H9 (cell line): Measurements from ENCODE around the gene CDH23. TPM values are rescaled to one million over a fixed set of nuclear protein-coding genes. Genes with fewer than 3 reads are reported as not detected.

Experiments used
- DNase-seq: peaks from one replicate; pipeline ENCODE4 v3.0.0-alpha.2; 2017
- H2AFZ ChIP-seq: one replicate; pipeline ENCODE4 v1.6.1; 2013; ENCODE audit warnings: mild to moderate bottlenecking, low read length, control low read depth, moderate library complexity
- H2AK5ac ChIP-seq: 2 replicates; pipeline ENCODE4 v1.6.1; 2013; ENCODE audit warnings: low read length, control low read depth, mixed read lengths; ENCODE audit not compliant: insufficient read length
- H2BK120ac ChIP-seq: one replicate; pipeline ENCODE4 v1.6.1; 2013; ENCODE audit warnings: low read depth, mild to moderate bottlenecking, low read length, control low read depth, inconsistent platforms; ENCODE audit not compliant: poor library complexity, severe bottlenecking
- H2BK12ac ChIP-seq: 2 replicates; pipeline ENCODE4 v1.6.1; 2013; ENCODE audit warnings: low read length, control low read depth, mixed read lengths, low read depth; ENCODE audit not compliant: insufficient read length
- H2BK15ac ChIP-seq: 2 replicates; pipeline ENCODE4 v1.6.1; 2013; ENCODE audit warnings: low read depth, low read length, control low read depth
- H2BK20ac ChIP-seq: one replicate; pipeline ENCODE4 v1.6.1; 2013; ENCODE audit warnings: low read depth, mild to moderate bottlenecking, low read length, control low read depth, inconsistent platforms; ENCODE audit not compliant: poor library complexity, severe bottlenecking
- H2BK5ac ChIP-seq: 2 replicates; pipeline ENCODE4 v1.6.1; 2013; ENCODE audit warnings: low read length, control low read depth, mixed read lengths; ENCODE audit not compliant: insufficient read length
- H3K14ac ChIP-seq: 2 replicates; pipeline ENCODE4 v1.6.1; 2013; ENCODE audit warnings: low read length, control low read depth; ENCODE audit not compliant: insufficient read depth
- H3K18ac ChIP-seq: 2 replicates; pipeline ENCODE4 v1.6.1; 2013; ENCODE audit warnings: low read depth, mild to moderate bottlenecking, mixed read lengths, low read length, control low read depth; ENCODE audit not compliant: insufficient read length
- H3K23ac ChIP-seq: 2 replicates; pipeline ENCODE4 v1.6.1; 2013; ENCODE audit warnings: low read length, control low read depth, mixed read lengths, low read depth; ENCODE audit not compliant: insufficient read length
- H3K23me2 ChIP-seq: 2 replicates; pipeline ENCODE4 v1.6.1; 2013; ENCODE audit warnings: low read depth, mild to moderate bottlenecking, mixed read lengths, low read length, control low read depth; ENCODE audit not compliant: insufficient read length, poor library complexity, severe bottlenecking
- H3K27ac ChIP-seq: 2 replicates; pipeline ENCODE4 v1.5.1; 2013; ENCODE audit warnings: low read length, control low read depth, mixed read lengths, low read depth; ENCODE audit not compliant: insufficient read length
- H3K27me3 ChIP-seq: 2 replicates; pipeline ENCODE4 v1.6.1; 2013; ENCODE audit warnings: low read length, control low read depth, inconsistent platforms; ENCODE audit not compliant: insufficient read depth
- H3K4ac ChIP-seq: 2 replicates; pipeline ENCODE4 v1.6.1; 2013; ENCODE audit warnings: low read depth, mild to moderate bottlenecking, control low read depth, inconsistent platforms, low read length, moderate library complexity
- H3K4me1 ChIP-seq: 2 replicates; pipeline ENCODE4 v1.6.1; 2013; ENCODE audit warnings: low read length, control low read depth, inconsistent platforms; ENCODE audit not compliant: insufficient read depth
- H3K4me2 ChIP-seq: 2 replicates; pipeline ENCODE4 v1.6.1; 2013; ENCODE audit warnings: low read length, control low read depth, mixed read lengths; ENCODE audit not compliant: insufficient read length, insufficient read depth
- H3K56ac ChIP-seq: 2 replicates; pipeline ENCODE4 v1.6.1; 2013; ENCODE audit warnings: low read depth, mild to moderate bottlenecking, mixed read lengths, low read length, control low read depth; ENCODE audit not compliant: insufficient read length
- H3K79me1 ChIP-seq: 2 replicates; pipeline ENCODE4 v1.6.1; 2013; ENCODE audit warnings: low read depth, mild to moderate bottlenecking, moderate library complexity, low read length, control low read depth, inconsistent platforms; ENCODE audit not compliant: insufficient read depth, poor library complexity, severe bottlenecking
- H3K79me2 ChIP-seq: 2 replicates; pipeline ENCODE4 v1.6.1; 2013; ENCODE audit warnings: low read length, control low read depth, inconsistent platforms; ENCODE audit not compliant: insufficient read depth
- H3K9ac ChIP-seq: 2 replicates; pipeline ENCODE4 v1.6.1; 2013; ENCODE audit warnings: low read length, control low read depth, mixed read lengths; ENCODE audit not compliant: insufficient read length; ENCODE audit errors: extremely low read depth
- H3K9me3 ChIP-seq: one replicate; pipeline ENCODE4 v1.6.1; 2013; ENCODE audit warnings: low read depth, low read length, inconsistent platforms; ENCODE audit not compliant: control insufficient read depth
- H3T11ph ChIP-seq: one replicate; pipeline ENCODE4 v1.6.1; 2013; ENCODE audit warnings: mild to moderate bottlenecking, low read length, control low read depth, inconsistent platforms
- H4K20me1 ChIP-seq: one replicate; pipeline ENCODE4 v1.6.1; 2013; ENCODE audit not compliant: control insufficient read depth, insufficient read length, insufficient read depth
- H4K5ac ChIP-seq: 2 replicates; pipeline ENCODE4 v1.6.1; 2013; ENCODE audit warnings: low read depth, mild to moderate bottlenecking, mixed read lengths, low read length, control low read depth; ENCODE audit not compliant: insufficient read length
- H4K8ac ChIP-seq: replicated peaks from 2 replicates; pipeline ENCODE4 v1.6.1; 2013; ENCODE audit warnings: low read length, control low read depth, mixed read lengths, low read depth; ENCODE audit not compliant: insufficient read length
- H4K91ac ChIP-seq: 2 replicates; pipeline ENCODE4 v1.6.1; 2013; ENCODE audit warnings: low read depth, mild to moderate bottlenecking, moderate library complexity, mixed read lengths, low read length, control low read depth; ENCODE audit not compliant: insufficient read length
- H3K27ac Mint-ChIP-seq, 3 experiments: 2 replicates in 2 of 3; 3 replicates in 1 of 3; pipeline ENCODE4 v1.8.0; 2020 to 2021; ENCODE audit warnings: mixed read lengths in 3 of 3, mild to moderate bottlenecking in 1 of 3, moderate library complexity in 1 of 3
- H3K27me3 Mint-ChIP-seq: 2 replicates; pipeline ENCODE4 v1.8.0; 2021; ENCODE audit warnings: low read depth, mild to moderate bottlenecking, moderate library complexity, mixed read lengths
- H3K36me3 Mint-ChIP-seq, 3 experiments: 2 replicates in 2 of 3; 3 replicates in 1 of 3; pipeline ENCODE4 v1.8.0; 2020 to 2021; ENCODE audit warnings: low read depth in 3 of 3, mixed read lengths in 3 of 3; ENCODE audit not compliant: insufficient read depth in 1 of 3
- H3K4me1 Mint-ChIP-seq, 2 experiments: 2 replicates each; pipeline ENCODE4 v1.8.0; 2020; ENCODE audit warnings: mixed read lengths in 2 of 2
- H3K4me3 Mint-ChIP-seq, 2 experiments: 2 replicates in 1 of 2; 3 replicates in 1 of 2; pipeline ENCODE4 v1.8.0; 2020 to 2021; ENCODE audit warnings: mild to moderate bottlenecking in 2 of 2, mixed read lengths in 2 of 2, moderate library complexity in 1 of 2
- H3K9me3 Mint-ChIP-seq, 2 experiments: 2 replicates in 1 of 2; 3 replicates in 1 of 2; pipeline ENCODE4 v1.8.0; 2020; ENCODE audit warnings: mild to moderate bottlenecking in 2 of 2, mixed read lengths in 2 of 2, moderate library complexity in 1 of 2
- WGBS: extraction: QIAGEN DNeasy Blood & Tissue Kit; methylation state at CpG from one replicate; pipeline ENCODE4 v1.1.7; 2013; ENCODE audit warnings: missing lambda C conversion rate, low lambda C conversion rate, mixed read lengths; ENCODE audit not compliant: insufficient read length; ENCODE audit errors: extremely low coverage; 5-methylcytosine and 5-hydroxymethylcytosine counted together
- total RNA-seq: library from RNA; stranded (reverse); gene quantifications from 2 replicates; pipeline ENCODE4 v1.2.1, GENCODE V29; 2021
- TF ChIP-seq, protein P1 (sequence below): fragments of 200-600 bp; sonication (generic); conservative IDR thresholded peaks from 3 replicates; pipeline ENCODE4 v1.8.0; 2021; ENCODE audit warnings: antibody characterized with exemption, mild to moderate bottlenecking

CDH23 gene
- total RNA-seq, 1 experiment from 2014 or later = 2.1 TPM

DNA sequence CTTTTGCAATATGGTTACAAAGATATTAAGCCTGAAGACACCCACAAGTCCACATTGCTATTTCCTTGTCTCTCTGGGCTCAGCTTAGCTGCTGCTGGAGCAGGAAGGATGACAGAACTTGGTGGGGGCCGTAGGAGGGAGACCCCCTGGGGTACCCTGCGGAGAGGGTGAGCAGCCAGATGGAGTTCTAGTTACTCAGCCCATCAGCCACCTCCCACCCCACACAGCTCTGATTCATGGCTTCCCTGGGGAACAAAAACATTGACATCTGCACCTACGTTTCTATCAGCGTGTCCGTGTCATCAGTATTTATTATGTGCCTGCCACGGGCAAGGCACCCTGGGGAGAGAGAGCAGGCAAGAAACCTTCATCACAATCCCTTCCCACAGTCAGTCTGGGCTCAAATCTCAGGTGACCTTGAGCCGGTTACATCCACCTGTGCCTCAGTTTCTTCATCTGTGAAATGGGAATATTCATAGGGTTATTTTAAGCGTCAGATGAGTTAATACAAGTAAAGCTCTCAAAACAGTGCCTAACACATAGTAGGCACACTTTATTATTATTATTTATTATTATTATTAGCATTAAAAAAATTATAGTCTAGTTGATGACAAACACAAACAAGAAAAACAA, 191.3 kb downstream of the CDH23 start:
- no peak overlapping the region for H2BK20ac ChIP-seq
- H2BK12ac ChIP-seq = no peak overlapping the region
- no peaks in the 10 kb centered on the region for H3K79me1 ChIP-seq
- no peaks in the 10 kb centered on the region for H3K79me2 ChIP-seq
- no peaks in the 10 kb centered on the region for H3K27me3 ChIP-seq
- Mint-ChIP-seq H3K4me3 (no peak overlapping the region), H3K9me3 (no peaks in the 10 kb centered on the region), H3K27ac (no peak overlapping the region), H3K27me3 (peaks cover 10% of the 10 kb centered on the region), H3K4me1 (peaks cover 12 to 17% of the 10 kb centered on the region in 2 experiments), H3K36me3 (no peaks in the 10 kb centered on the region; a peak in 1 of 7 replicates)
- no peaks in the 10 kb centered on the region for H4K20me1 ChIP-seq
- no peak for DNase-seq
- H3K27ac ChIP-seq = no peak overlapping the region
- no peak overlapping the region for H3K18ac ChIP-seq
- H2AK5ac ChIP-seq = no peak overlapping the region
- no peaks in the 10 kb centered on the region for H3K9me3 ChIP-seq
- no peak overlapping the region for H3K56ac ChIP-seq
- no peak overlapping the region for H3K4ac ChIP-seq
- H3T11ph ChIP-seq = no peak overlapping the region
- H2BK120ac ChIP-seq = no peak overlapping the region
- no peak overlapping the region for H3K4me2 ChIP-seq
- H3K4me1 ChIP-seq = no peaks in the 10 kb centered on the region
- H2BK15ac ChIP-seq = no peak overlapping the region
- H3K23ac ChIP-seq = no peak overlapping the region
- H3K14ac ChIP-seq = no peak overlapping the region; the same call in 1 of the 2 replicates
- no peak overlapping the region for H2AFZ ChIP-seq
- TF ChIP-seq, protein P1, sequence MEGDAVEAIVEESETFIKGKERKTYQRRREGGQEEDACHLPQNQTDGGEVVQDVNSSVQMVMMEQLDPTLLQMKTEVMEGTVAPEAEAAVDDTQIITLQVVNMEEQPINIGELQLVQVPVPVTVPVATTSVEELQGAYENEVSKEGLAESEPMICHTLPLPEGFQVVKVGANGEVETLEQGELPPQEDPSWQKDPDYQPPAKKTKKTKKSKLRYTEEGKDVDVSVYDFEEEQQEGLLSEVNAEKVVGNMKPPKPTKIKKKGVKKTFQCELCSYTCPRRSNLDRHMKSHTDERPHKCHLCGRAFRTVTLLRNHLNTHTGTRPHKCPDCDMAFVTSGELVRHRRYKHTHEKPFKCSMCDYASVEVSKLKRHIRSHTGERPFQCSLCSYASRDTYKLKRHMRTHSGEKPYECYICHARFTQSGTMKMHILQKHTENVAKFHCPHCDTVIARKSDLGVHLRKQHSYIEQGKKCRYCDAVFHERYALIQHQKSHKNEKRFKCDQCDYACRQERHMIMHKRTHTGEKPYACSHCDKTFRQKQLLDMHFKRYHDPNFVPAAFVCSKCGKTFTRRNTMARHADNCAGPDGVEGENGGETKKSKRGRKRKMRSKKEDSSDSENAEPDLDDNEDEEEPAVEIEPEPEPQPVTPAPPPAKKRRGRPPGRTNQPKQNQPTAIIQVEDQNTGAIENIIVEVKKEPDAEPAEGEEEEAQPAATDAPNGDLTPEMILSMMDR = no peak
- no CpG with 5 or more reads among the region's 8 CpGs for WGBS
- H4K8ac ChIP-seq = no peak overlapping the region
- H3K9ac ChIP-seq = no peak overlapping the region
- H4K91ac ChIP-seq = no peak overlapping the region
- H3K23me2 ChIP-seq = no peaks in the 10 kb centered on the region
- H4K5ac ChIP-seq = no peak overlapping the region
- no peak overlapping the region for H2BK5ac ChIP-seq
